A673 (cell line): ENCODE results near the gene HM13. TPM values are rescaled to one million over a fixed set of nuclear protein-coding genes. Genes with fewer than 3 reads are reported as not detected.
"Not testable (repeated sequence)": the region's sequence is repeated elsewhere in the genome, so short reads cannot be mapped to it uniquely, and the experiment has no call there.

Experiments
- BruUV-seq: library from RNA; stranded (reverse); fragments of 400-500 nt; replicated peaks from 2 replicates; lab custom pipeline; 2021; lab: Mats Ljungman, UMichigan
- CTCF ChIA-PET: fragments of 300-600 bp; sonication (Branson Sonifier 250); formaldehyde crosslinking; loops from one replicate; lab custom pipeline; 2022; ENCODE audit warnings: antibody characterized with exemption; lab: Charles Lee
- POLR2A ChIA-PET: fragments of 300-600 bp; sonication (Branson Sonifier 250); formaldehyde crosslinking; loops from one replicate; lab custom pipeline; 2022; ENCODE audit warnings: antibody characterized with exemption; ENCODE audit not compliant: low non-redundant PET; lab: Charles Lee
- DNase-seq: peaks from one replicate; pipeline ENCODE4 v3.0.0-alpha.2; 2015; ENCODE audit warnings: low spot score
- H3K27ac ChIP-seq: fragments of 200-600 bp; sonication (generic); 2 replicates; pipeline ENCODE4 v1.5.1; 2016; ENCODE audit warnings: mixed run types, low read depth, mild to moderate bottlenecking, mixed read lengths, antibody characterized with exemption, low read length; ENCODE audit not compliant: poor library complexity, severe bottlenecking
- H3K27me3 ChIP-seq: fragments of 200-600 bp; sonication (generic); replicated peaks from 2 replicates; pipeline ENCODE4 v1.6.1; 2017; ENCODE audit warnings: mixed run types, low read depth, mild to moderate bottlenecking, mixed read lengths, antibody characterized with exemption, low read length; ENCODE audit not compliant: insufficient read depth, poor library complexity
- H3K36me3 ChIP-seq: fragments of 200-600 bp; sonication (generic); 2 replicates; pipeline ENCODE4 v1.6.1; 2016; ENCODE audit warnings: mixed run types, mild to moderate bottlenecking, mixed read lengths, antibody characterized with exemption, low read length; ENCODE audit not compliant: insufficient read depth, poor library complexity, severe bottlenecking
- H3K4me1 ChIP-seq: fragments of 200-600 bp; sonication (generic); 2 replicates; pipeline ENCODE4 v1.6.1; 2017; ENCODE audit warnings: mixed run types, mild to moderate bottlenecking, mixed read lengths, antibody characterized with exemption, low read length; ENCODE audit not compliant: insufficient read depth, poor library complexity, severe bottlenecking
- H3K4me3 ChIP-seq: fragments of 200-600 bp; sonication (generic); 2 replicates; pipeline ENCODE4 v1.5.1; 2016; ENCODE audit warnings: low read depth, mixed run types, mild to moderate bottlenecking, mixed read lengths, low read length; ENCODE audit not compliant: poor library complexity, severe bottlenecking
- H3K9me3 ChIP-seq: fragments of 200-600 bp; sonication (generic); 2 replicates; pipeline ENCODE4 v1.6.1; 2016; ENCODE audit warnings: mixed run types, low read depth, mild to moderate bottlenecking, mixed read lengths, antibody characterized with exemption, low read length; ENCODE audit not compliant: poor library complexity, severe bottlenecking
- EZH2 ChIP-seq: fragments of 200-600 bp; sonication (generic); IDR thresholded peaks from 2 replicates; pipeline ENCODE4 v1.6.1; 2017; ENCODE audit warnings: borderline replicate concordance, low read depth, mild to moderate bottlenecking, mixed read lengths, antibody characterized with exemption, low read length; ENCODE audit not compliant: poor library complexity, severe bottlenecking
- intact Hi-C: fragments of 100-400 bp; cut with micrococcal nuclease; formaldehyde crosslinking; loops from one replicate; pipeline ENCODE4 v1.10.0; 2022; ENCODE audit not compliant: unreplicated experiment
- total RNA-seq: library from RNA; stranded (reverse); gene quantifications from 2 replicates; pipeline ENCODE4 v1.2.3, GENCODE V29; 2021
- TF ChIP-seq, protein P1 (sequence below): fragments of 300-800, 200-600 bp; sonication (generic); conservative IDR thresholded peaks from 2 replicates; pipeline ENCODE4 v1.5.1; 2017; ENCODE audit warnings: low read depth, mild to moderate bottlenecking, antibody characterized with exemption, low read length, moderate library complexity, mixed read lengths

The HM13 gene
- total RNA-seq, 1 experiment from 2014 or later: 196 TPM

DNA sequence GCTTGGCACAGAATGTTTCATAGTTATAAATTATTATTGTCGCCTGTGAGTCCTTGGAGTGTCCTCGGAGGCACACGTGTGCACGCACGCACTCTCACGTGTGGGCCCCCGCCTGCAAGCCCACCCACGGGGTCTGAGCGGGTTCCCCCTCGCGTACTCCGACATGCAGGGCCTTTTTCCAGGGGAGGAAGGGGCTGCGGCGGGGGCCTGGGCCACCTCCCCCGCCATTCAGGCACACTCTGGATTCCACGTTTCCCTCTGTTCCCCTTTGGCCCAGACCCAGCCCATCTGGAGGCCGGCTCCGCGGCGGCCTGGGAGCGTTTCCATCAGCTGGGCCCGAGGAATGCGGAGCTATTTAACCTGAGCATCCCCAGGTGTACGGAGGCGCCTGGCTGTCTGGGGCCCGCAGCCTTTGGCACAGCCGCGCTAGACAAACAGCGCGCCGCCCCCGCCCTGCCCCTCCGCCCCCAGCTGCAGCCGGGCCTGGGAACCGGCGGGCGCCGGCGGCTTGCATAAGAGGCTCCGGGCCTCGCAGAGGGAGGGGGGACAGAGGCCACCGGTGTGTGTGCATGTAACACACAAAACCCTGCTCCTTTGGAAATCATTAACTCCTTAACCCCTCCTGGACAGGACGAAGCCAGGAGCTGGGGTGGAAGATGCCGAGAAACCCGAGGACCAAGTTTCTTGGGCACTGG, 94.2 kb downstream of the HM13 start:
- POLR2A ChIA-PET: no interaction called here
- no TSS peak for BruUV-seq
- H3K36me3 ChIP-seq: no peaks in the 10 kb centered on the region
- peaks cover 27% of the 10 kb centered on the region for H3K4me1 ChIP-seq
- no peak for DNase-seq
- H3K27ac ChIP-seq: no peak overlapping the region
- TF ChIP-seq, protein P1, sequence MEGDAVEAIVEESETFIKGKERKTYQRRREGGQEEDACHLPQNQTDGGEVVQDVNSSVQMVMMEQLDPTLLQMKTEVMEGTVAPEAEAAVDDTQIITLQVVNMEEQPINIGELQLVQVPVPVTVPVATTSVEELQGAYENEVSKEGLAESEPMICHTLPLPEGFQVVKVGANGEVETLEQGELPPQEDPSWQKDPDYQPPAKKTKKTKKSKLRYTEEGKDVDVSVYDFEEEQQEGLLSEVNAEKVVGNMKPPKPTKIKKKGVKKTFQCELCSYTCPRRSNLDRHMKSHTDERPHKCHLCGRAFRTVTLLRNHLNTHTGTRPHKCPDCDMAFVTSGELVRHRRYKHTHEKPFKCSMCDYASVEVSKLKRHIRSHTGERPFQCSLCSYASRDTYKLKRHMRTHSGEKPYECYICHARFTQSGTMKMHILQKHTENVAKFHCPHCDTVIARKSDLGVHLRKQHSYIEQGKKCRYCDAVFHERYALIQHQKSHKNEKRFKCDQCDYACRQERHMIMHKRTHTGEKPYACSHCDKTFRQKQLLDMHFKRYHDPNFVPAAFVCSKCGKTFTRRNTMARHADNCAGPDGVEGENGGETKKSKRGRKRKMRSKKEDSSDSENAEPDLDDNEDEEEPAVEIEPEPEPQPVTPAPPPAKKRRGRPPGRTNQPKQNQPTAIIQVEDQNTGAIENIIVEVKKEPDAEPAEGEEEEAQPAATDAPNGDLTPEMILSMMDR: no peak
- TF ChIP-seq EZH2: no peak
- intact Hi-C loops: loop anchor here (5.0 kb wide), 1 partner anchor 146 kb away; no protein-coding TSS in a partner anchor
- no peak overlapping the region for H3K4me3 ChIP-seq
- CTCF ChIA-PET: interaction anchor here (1.0 kb wide), 1 partner anchor 26 kb away, joined by 4 read pairs; no protein-coding TSS in a partner anchor
- H3K9me3 ChIP-seq: no peaks in the 10 kb centered on the region
- H3K27me3 ChIP-seq: no peaks in the 10 kb centered on the region

DNA sequence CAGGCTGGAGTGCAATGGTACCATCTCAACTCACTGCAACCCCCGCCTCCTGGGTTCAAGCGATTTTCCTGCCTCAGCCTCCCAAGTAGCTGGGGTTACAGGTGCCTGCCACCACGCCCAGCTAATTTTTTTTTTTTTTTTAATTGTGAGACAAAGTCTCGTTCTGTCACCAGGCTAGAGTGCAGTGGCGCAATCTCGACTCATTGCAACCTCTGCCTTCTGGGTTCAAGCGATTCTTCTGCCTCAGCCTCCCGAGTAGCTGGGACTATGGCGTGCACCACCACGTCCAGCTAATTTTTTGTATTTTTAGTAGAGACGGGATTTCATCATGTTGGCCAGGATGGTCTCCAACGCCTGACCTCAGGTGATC, 98.0 kb downstream of the HM13 start:
- H3K9me3 ChIP-seq, H3K36me3 ChIP-seq, DNase-seq, H3K4me3 ChIP-seq, H3K27me3 ChIP-seq, BruUV-seq, H3K27ac ChIP-seq, POLR2A ChIA-PET: not testable (repeated sequence)
- peaks cover 11% of the 10 kb centered on the region for H3K4me1 ChIP-seq
- intact Hi-C loops: loop anchor here (1.0 kb wide), 2 partner anchors 43 to 52 kb away; no protein-coding TSS in a partner anchor
- CTCF ChIA-PET: interaction anchor here (0.6 to 3.8 kb wide), 13 partner anchors 8 to 112 kb away, joined by 3 to 147 read pairs (median 15); partner anchors contain the start of gene ID1

DNA sequence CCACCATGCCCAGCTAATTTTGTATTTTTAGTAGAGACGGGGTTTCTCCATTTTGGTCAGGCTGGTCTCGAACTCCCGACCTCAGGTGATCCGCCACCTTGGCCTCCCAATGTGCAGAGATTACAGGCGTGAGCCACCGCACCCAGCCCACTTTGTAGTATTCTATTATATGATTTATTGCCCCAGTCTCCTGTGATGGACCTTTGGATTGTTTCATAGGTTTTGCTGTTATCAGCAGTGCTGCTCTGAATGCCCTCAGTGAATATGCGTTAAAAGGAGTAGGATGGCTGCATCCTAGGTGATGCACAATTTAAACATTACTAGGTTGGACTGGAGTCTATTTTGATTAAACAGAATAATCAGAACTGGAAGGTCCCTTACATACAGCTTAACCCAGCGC, 101.2 kb downstream of the HM13 start:
- Histone ChIP-seq H3K4me1 (no peaks in the 10 kb centered on the region), H3K36me3 (no peaks in the 10 kb centered on the region), H3K4me3 (no peak overlapping the region), H3K27ac (no peak overlapping the region), H3K27me3 (no peaks in the 10 kb centered on the region), H3K9me3 (no peaks in the 10 kb centered on the region)
- no peak for DNase-seq
- BruUV-seq: no TSS peak
- POLR2A ChIA-PET: no interaction called here
- TF ChIP-seq EZH2: no peak
- TF ChIP-seq, protein P1: no peak
- intact Hi-C loops: no loop called here
- CTCF ChIA-PET: no interaction called here
